SK-N-SH treated with all-trans-retinoic acid at 6 μM for 48 hours (cell line): ENCODE results near the gene LYVE1.

Experiments
- ARNTL ChIP-seq: fragments of 450-650 bp; formaldehyde crosslinking; IDR thresholded peaks from 2 replicates; pipeline ENCODE4 v1.5.0; 2020; ENCODE audit warnings: low read depth, mild to moderate bottlenecking, moderate library complexity, borderline replicate concordance
- BACH2 ChIP-seq: fragments of 250-450 bp; sonication (Bioruptor Pico); IDR thresholded peaks from 2 replicates; pipeline ENCODE4 v1.9.0; 2021; ENCODE audit warnings: mild to moderate bottlenecking, borderline replicate concordance
- GLIS3 ChIP-seq: fragments of 250-450 bp; sonication (Bioruptor Pico); IDR thresholded peaks from 2 replicates; pipeline ENCODE4 v1.5.0; 2020; ENCODE audit warnings: mild to moderate bottlenecking, moderate library complexity
- OSR1 ChIP-seq: fragments of 250-450 bp; sonication (Bioruptor Pico); IDR thresholded peaks from 2 replicates; pipeline ENCODE4 v1.8.0; 2022; ENCODE audit warnings: moderate library complexity, mild to moderate bottlenecking, inconsistent platforms
- PATZ1 ChIP-seq: fragments of 250-450 bp; sonication (Bioruptor Pico); IDR thresholded peaks from 2 replicates; pipeline ENCODE4 v1.8.0; 2020; ENCODE audit warnings: mild to moderate bottlenecking, moderate library complexity, borderline replicate concordance
- PPARA ChIP-seq: fragments of 250-450 bp; sonication (Bioruptor Pico); IDR thresholded peaks from 2 replicates; pipeline ENCODE4 v1.5.0; 2020; ENCODE audit warnings: mild to moderate bottlenecking, borderline replicate concordance
- RARB ChIP-seq: fragments of 250-450 bp; sonication (Bioruptor Pico); IDR thresholded peaks from 2 replicates; pipeline ENCODE4 v1.8.0; 2021; ENCODE audit warnings: mild to moderate bottlenecking, moderate library complexity
- TCF4 ChIP-seq: fragments of 250-450 bp; sonication (Bioruptor Pico); IDR thresholded peaks from 2 replicates; pipeline ENCODE4 v1.8.0; 2021; ENCODE audit warnings: mild to moderate bottlenecking, moderate library complexity, borderline replicate concordance
- TOX ChIP-seq: fragments of 250-450 bp; sonication (Bioruptor Pico); IDR thresholded peaks from 2 replicates; pipeline ENCODE4 v1.8.0; 2021; ENCODE audit warnings: mild to moderate bottlenecking, moderate library complexity, borderline replicate concordance
- TSHZ2 ChIP-seq: fragments of 250-450 bp; sonication (Bioruptor Pico); IDR thresholded peaks from 2 replicates; pipeline ENCODE4 v1.5.0; 2020; ENCODE audit warnings: mild to moderate bottlenecking, moderate library complexity
- ZFP3 ChIP-seq: fragments of 250-450 bp; sonication (Bioruptor Pico); IDR thresholded peaks from 2 replicates; pipeline ENCODE4 v1.5.0; 2020; ENCODE audit warnings: mild to moderate bottlenecking, moderate library complexity
- ZFP30 ChIP-seq: fragments of 450-650 bp; formaldehyde crosslinking; IDR thresholded peaks from 2 replicates; pipeline ENCODE4 v1.5.0; 2022; ENCODE audit warnings: mild to moderate bottlenecking, moderate library complexity
- ZNF70 ChIP-seq: fragments of 450-650 bp; formaldehyde crosslinking; IDR thresholded peaks from 2 replicates; pipeline ENCODE4 v1.5.0; 2020; ENCODE audit warnings: mild to moderate bottlenecking, moderate library complexity

GRCh38 chr11:10598816-10599215 lies 30.4 kb upstream of the LYVE1 start:
- TF ChIP-seq PPARA (no peak), TSHZ2 (CRISPR knock-in tag) (no peak), RARB (CRISPR knock-in tag) (no peak), ARNTL (no peak), TCF4 (CRISPR knock-in tag) (no peak), OSR1 (CRISPR knock-in tag) (no peak), TOX (no peak), BACH2 (CRISPR knock-in tag) (no peak), ZNF70 (no peak), GLIS3 (CRISPR knock-in tag) (no peak), PATZ1 (CRISPR knock-in tag) (no peak), ZFP30 (no peak), ZFP3 (no peak)
